Activated CD4-positive, alpha-beta T cell treated with anti-CD3 and anti-CD28 coated beads, Interleukin-2, amount 10 ng/mL, durations not matched to agents 7 days and 5 days (primary cell): Measurements from ENCODE around the gene SPRR2D. TPM values are rescaled to one million over a fixed set of nuclear protein-coding genes. Genes with fewer than 3 reads are reported as not detected.
"Not testable (repeated sequence)": the region's sequence is repeated elsewhere in the genome, so short reads cannot be mapped to it uniquely, and the experiment has no call there.

ENCODE experiments used
- CTCF ChIA-PET: fragments of 350-600 bp; sonication (Branson Sonifier 250); formaldehyde crosslinking; loops from one replicate; lab custom pipeline; 2021; ENCODE audit warnings: antibody characterized with exemption; lab: Charles Lee
- POLR2A ChIA-PET: fragments of 350-600 bp; sonication (Branson Sonifier 250); formaldehyde crosslinking; loops from one replicate; lab custom pipeline; 2021; ENCODE audit warnings: antibody characterized with exemption; lab: Charles Lee
- DNase-seq: peaks from one replicate; pipeline ENCODE4 v3.0.0-alpha.2; 2020
- H3K27ac Mint-ChIP-seq: one replicate; pipeline ENCODE4 v1.8.0; 2021; ENCODE audit warnings: mild to moderate bottlenecking, moderate library complexity, mixed read lengths
- H3K27me3 Mint-ChIP-seq: one replicate; pipeline ENCODE4 v1.8.0; 2021; ENCODE audit warnings: mixed read lengths
- H3K36me3 Mint-ChIP-seq: one replicate; pipeline ENCODE4 v1.8.0; 2021; ENCODE audit warnings: low read depth, mixed read lengths
- H3K4me1 Mint-ChIP-seq: one replicate; pipeline ENCODE4 v1.8.0; 2021; ENCODE audit warnings: mixed read lengths
- H3K4me3 Mint-ChIP-seq: one replicate; pipeline ENCODE4 v1.8.0; 2021; ENCODE audit warnings: mild to moderate bottlenecking, moderate library complexity, mixed read lengths
- H3K9me3 Mint-ChIP-seq: one replicate; pipeline ENCODE4 v1.8.0; 2021; ENCODE audit warnings: mixed read lengths
- total RNA-seq, 2 experiments: library from RNA; stranded (reverse); gene quantifications; one replicate each; pipeline ENCODE4 v1.2.3, GENCODE V29; 2021

SPRR2D gene
- total RNA-seq, 2 experiments from 2014 or later, result not detected

DNA sequence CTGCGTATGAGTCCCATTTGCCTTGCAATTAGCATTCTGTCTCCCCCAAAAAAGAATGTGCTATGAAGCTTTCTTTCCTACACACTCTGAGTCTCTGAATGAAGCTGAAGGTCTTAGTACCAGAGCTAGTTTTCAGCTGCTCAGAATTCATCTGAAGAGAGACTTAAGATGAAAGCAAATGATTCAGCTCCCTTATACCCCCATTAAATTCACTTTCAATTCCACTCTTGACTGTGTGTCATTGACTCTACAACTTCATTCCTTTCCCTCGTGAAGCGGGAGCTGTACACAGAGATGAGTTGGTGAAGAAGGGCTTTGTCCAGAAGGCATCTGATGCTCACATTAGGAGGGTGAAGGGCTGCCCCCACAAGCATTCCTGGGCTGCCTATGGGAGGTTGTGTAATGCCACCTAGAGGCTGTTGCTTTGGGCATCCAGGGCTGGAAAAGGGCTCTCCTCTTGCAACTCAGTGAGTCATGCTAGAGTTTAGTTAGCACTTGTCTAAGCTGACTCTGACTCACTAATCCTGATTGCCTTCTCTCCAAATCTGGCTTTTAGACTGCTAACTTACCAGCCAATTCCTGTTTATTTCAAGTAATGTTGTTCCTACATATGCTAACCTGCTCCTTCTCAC is 8.1 kb downstream of the SPRR2D start:
- Mint-ChIP-seq H3K4me1 (no peaks in the 10 kb centered on the region), H3K9me3 (no peaks in the 10 kb centered on the region), H3K36me3 (no peaks in the 10 kb centered on the region), H3K27ac (no peak overlapping the region), H3K4me3 (no peak overlapping the region), H3K27me3 (peaks cover 5% of the 10 kb centered on the region)
- DNase-seq, result no peak
- ChIA-PET CTCF (no interaction called here), POLR2A (no interaction called here)

- Mint-ChIP-seq H3K36me3 (no peaks in the 10 kb centered on the region), H3K4me1 (no peaks in the 10 kb centered on the region), H3K27me3 (peaks cover 3% of the 10 kb centered on the region), H3K9me3 (no peaks in the 10 kb centered on the region), H3K27ac (no peak overlapping the region), H3K4me3 (no peak overlapping the region)
- ChIA-PET CTCF (no interaction called here), POLR2A (no interaction called here)
- DNase-seq, result no peak
These were observed 8.8 kb downstream of the SPRR2D start for GRCh38 chr1:153032073-153032472.

GRCh38 chr1:153030895-153031294 is 10.0 kb downstream of the SPRR2D start, which contains the start of gene SPRR1B:
Gene SPRR1B, plus strand, starts transcription at chr1:153031203. Its CDS starts 1,143 bp downstream, at chr1:153032346.
- H3K9me3 Mint-ChIP-seq, result no peaks in the 10 kb centered on the region
- no peaks in the 10 kb centered on the region for H3K4me1 Mint-ChIP-seq
- ChIA-PET POLR2A (no interaction called here), CTCF (no interaction called here)
- peaks cover 3% of the 10 kb centered on the region for H3K27me3 Mint-ChIP-seq
- H3K27ac Mint-ChIP-seq, result no peak within 1 kb of the TSS
- no peak within 1 kb of the TSS for H3K4me3 Mint-ChIP-seq
- H3K36me3 Mint-ChIP-seq, result no peaks in the 10 kb centered on the region
- no peak for DNase-seq

DNA sequence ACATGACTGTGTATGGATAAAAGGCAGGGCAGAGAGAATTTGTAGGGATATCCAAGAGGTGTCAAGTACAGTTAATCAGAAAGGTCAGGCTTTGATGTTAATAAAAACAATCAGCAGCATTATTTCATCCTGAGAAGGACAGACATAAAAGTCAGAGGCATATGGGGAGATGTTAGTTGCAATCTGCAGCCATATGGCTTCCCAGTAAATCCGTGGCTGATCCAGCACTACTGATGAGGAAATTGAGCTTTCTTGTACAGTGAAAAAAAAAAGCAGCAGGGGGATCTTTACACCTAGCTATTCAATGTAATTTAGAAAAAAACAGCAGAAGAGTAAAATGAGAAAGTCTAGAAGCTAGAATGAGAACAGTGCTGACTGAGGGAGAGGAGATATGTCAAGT is 12.2 kb downstream of the SPRR2D start:
- H3K27ac Mint-ChIP-seq, result no peak overlapping the region
- CTCF ChIA-PET, result no interaction called here

GRCh38 chr1:153025797-153026196 is 15.1 kb downstream of the SPRR2D start:
- DNase-seq, result no peak
- no peaks in the 10 kb centered on the region for H3K4me1 Mint-ChIP-seq
- ChIA-PET CTCF (no interaction called here), POLR2A (no interaction called here)
- no peaks in the 10 kb centered on the region for H3K36me3 Mint-ChIP-seq
- peaks cover 13% of the 10 kb centered on the region for H3K27me3 Mint-ChIP-seq
- H3K27ac Mint-ChIP-seq, result no peak overlapping the region
- H3K9me3 Mint-ChIP-seq, result no peaks in the 10 kb centered on the region
- H3K4me3 Mint-ChIP-seq, result no peak overlapping the region

More for the DNA sequence above, 12.2 kb downstream of the SPRR2D start:
- POLR2A ChIA-PET, result no interaction called here
- Mint-ChIP-seq H3K9me3 (no peaks in the 10 kb centered on the region), H3K27me3 (peaks cover 5% of the 10 kb centered on the region), H3K4me3 (no peak overlapping the region), H3K4me1 (no peaks in the 10 kb centered on the region), H3K36me3 (no peaks in the 10 kb centered on the region)
- no peak for DNase-seq

DNA sequence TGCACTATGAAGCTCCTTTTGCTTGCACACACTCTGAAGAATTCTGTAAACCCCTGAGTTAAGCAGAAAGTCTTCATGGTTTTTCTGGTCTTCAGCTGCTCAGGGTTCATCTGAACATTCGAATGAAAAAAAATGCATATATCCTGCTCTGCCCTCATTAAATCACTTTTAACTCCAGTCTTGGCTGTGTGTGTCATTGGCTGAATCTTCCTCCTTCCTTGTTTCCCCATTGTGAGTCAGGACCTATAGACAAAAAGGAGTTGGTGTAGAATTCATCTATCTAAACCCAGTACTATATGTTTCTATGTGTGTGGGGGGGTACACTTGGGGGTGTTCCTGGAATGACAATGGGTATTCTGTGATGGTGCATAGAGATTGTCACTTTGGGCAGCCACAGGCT is 16.5 kb downstream of the SPRR2D start:
- H3K4me1 Mint-ChIP-seq, result no peaks in the 10 kb centered on the region
- H3K9me3 Mint-ChIP-seq, result no peaks in the 10 kb centered on the region
- H3K4me3 Mint-ChIP-seq, result no peak overlapping the region
- POLR2A ChIA-PET, result no interaction called here
- H3K27me3 Mint-ChIP-seq, result peaks cover 22% of the 10 kb centered on the region
- no peaks in the 10 kb centered on the region for H3K36me3 Mint-ChIP-seq
- CTCF ChIA-PET, result no interaction called here
- no peak overlapping the region for H3K27ac Mint-ChIP-seq
- DNase-seq, result no peak

- no peak for DNase-seq
- H3K4me1 Mint-ChIP-seq, result no peaks in the 10 kb centered on the region
- no peak overlapping the region for H3K27ac Mint-ChIP-seq
- no peak overlapping the region for H3K4me3 Mint-ChIP-seq
- ChIA-PET POLR2A (no interaction called here), CTCF (no interaction called here)
- H3K27me3 Mint-ChIP-seq, result peaks cover 26% of the 10 kb centered on the region
- H3K9me3 Mint-ChIP-seq, result no peaks in the 10 kb centered on the region
- no peaks in the 10 kb centered on the region for H3K36me3 Mint-ChIP-seq
These were observed 17.8 kb downstream of the SPRR2D start for GRCh38 chr1:153023109-153023508.

DNA sequence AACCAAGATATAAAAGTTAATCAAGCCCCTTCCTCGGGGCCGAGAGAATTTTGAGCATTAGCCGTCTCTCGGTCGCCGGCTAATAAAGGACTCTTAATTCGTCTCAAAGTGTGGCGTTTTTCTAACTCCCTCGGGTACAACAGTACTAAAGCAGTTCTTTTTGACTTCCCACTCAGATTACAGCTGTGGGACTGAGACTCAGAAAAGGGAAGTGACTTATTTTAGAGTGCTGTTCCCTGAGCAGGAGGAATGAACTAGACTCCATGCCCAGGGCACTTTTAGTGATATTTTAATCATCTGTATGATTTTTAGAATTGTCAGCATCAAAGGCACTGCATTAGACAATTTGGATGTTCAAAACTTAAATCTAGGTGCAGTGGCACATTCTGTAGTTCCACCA is 18.6 kb downstream of the SPRR2D start:
- H3K4me1 Mint-ChIP-seq, H3K36me3 Mint-ChIP-seq, DNase-seq, CTCF ChIA-PET, POLR2A ChIA-PET, H3K27ac Mint-ChIP-seq, H3K9me3 Mint-ChIP-seq, H3K4me3 Mint-ChIP-seq: not testable (repeated sequence)
- peaks cover 26% of the 10 kb centered on the region for H3K27me3 Mint-ChIP-seq

- DNase-seq, POLR2A ChIA-PET, H3K4me1 Mint-ChIP-seq, H3K4me3 Mint-ChIP-seq, H3K9me3 Mint-ChIP-seq, H3K36me3 Mint-ChIP-seq, H3K27ac Mint-ChIP-seq, CTCF ChIA-PET: not testable (repeated sequence)
- H3K27me3 Mint-ChIP-seq, result peaks cover 26% of the 10 kb centered on the region
These were observed 19.1 kb downstream of the SPRR2D start for GRCh38 chr1:153021829-153022228.

GRCh38 chr1:153011235-153011758 is 29.6 kb downstream of the SPRR2D start:
- H3K9me3 Mint-ChIP-seq, H3K27me3 Mint-ChIP-seq, H3K36me3 Mint-ChIP-seq, H3K27ac Mint-ChIP-seq, H3K4me1 Mint-ChIP-seq, H3K4me3 Mint-ChIP-seq, DNase-seq, POLR2A ChIA-PET, CTCF ChIA-PET: not testable (repeated sequence)

- no peaks in the 10 kb centered on the region for H3K4me1 Mint-ChIP-seq
- no peak within 1 kb of the TSS for H3K4me3 Mint-ChIP-seq
- no peak for DNase-seq
- CTCF ChIA-PET, result interaction anchor here (0.6 kb wide), 1 partner anchor 140 kb away, joined by 7 read pairs; no protein-coding TSS in a partner anchor
- peaks cover 8% of the 10 kb centered on the region for H3K27me3 Mint-ChIP-seq
- no peaks in the 10 kb centered on the region for H3K9me3 Mint-ChIP-seq
- H3K36me3 Mint-ChIP-seq, result no peaks in the 10 kb centered on the region
- no peak within 1 kb of the TSS for H3K27ac Mint-ChIP-seq
- POLR2A ChIA-PET, result no interaction called here
These were observed 39.5 kb downstream of the SPRR2D start, which contains the start of gene SPRR3 for GRCh38 chr1:153001382-153001781. Gene SPRR3, plus strand, starts transcription at chr1:153001749. Its CDS starts 1,272 bp downstream, at chr1:153003021.

GRCh38 chr1:153000294-153000693 is 40.6 kb downstream of the SPRR2D start:
- H3K36me3 Mint-ChIP-seq, result no peaks in the 10 kb centered on the region
- H3K27ac Mint-ChIP-seq, result no peak overlapping the region
- H3K4me1 Mint-ChIP-seq, result no peaks in the 10 kb centered on the region
- no peak overlapping the region for H3K4me3 Mint-ChIP-seq
- peaks cover 14% of the 10 kb centered on the region for H3K27me3 Mint-ChIP-seq
- DNase-seq, result no peak
- CTCF ChIA-PET, result interaction anchor here (0.6 kb wide), 1 partner anchor 90 kb away, joined by 3 read pairs; no protein-coding TSS in a partner anchor
- H3K9me3 Mint-ChIP-seq, result no peaks in the 10 kb centered on the region
- POLR2A ChIA-PET, result no interaction called here

- H3K27ac Mint-ChIP-seq, result no peak overlapping the region
- no peak for DNase-seq
- CTCF ChIA-PET, result no interaction called here
- H3K4me1 Mint-ChIP-seq, result no peaks in the 10 kb centered on the region
- POLR2A ChIA-PET, result no interaction called here
- H3K4me3 Mint-ChIP-seq, result no peak overlapping the region
- peaks cover 16% of the 10 kb centered on the region for H3K27me3 Mint-ChIP-seq
- no peaks in the 10 kb centered on the region for H3K36me3 Mint-ChIP-seq
- no peaks in the 10 kb centered on the region for H3K9me3 Mint-ChIP-seq
These were observed 41.1 kb downstream of the SPRR2D start for GRCh38 chr1:152999818-153000217.

GRCh38 chr1:152998476-152998875 is 42.4 kb downstream of the SPRR2D start:
- Mint-ChIP-seq H3K4me3 (no peak overlapping the region), H3K36me3 (no peaks in the 10 kb centered on the region), H3K9me3 (no peaks in the 10 kb centered on the region), H3K4me1 (no peaks in the 10 kb centered on the region), H3K27me3 (peaks cover 19% of the 10 kb centered on the region), H3K27ac (no peak overlapping the region)
- CTCF ChIA-PET, result no interaction called here
- DNase-seq, result no peak
- POLR2A ChIA-PET, result no interaction called here
